ENCODE results near the gene SPOPL.

DNA sequence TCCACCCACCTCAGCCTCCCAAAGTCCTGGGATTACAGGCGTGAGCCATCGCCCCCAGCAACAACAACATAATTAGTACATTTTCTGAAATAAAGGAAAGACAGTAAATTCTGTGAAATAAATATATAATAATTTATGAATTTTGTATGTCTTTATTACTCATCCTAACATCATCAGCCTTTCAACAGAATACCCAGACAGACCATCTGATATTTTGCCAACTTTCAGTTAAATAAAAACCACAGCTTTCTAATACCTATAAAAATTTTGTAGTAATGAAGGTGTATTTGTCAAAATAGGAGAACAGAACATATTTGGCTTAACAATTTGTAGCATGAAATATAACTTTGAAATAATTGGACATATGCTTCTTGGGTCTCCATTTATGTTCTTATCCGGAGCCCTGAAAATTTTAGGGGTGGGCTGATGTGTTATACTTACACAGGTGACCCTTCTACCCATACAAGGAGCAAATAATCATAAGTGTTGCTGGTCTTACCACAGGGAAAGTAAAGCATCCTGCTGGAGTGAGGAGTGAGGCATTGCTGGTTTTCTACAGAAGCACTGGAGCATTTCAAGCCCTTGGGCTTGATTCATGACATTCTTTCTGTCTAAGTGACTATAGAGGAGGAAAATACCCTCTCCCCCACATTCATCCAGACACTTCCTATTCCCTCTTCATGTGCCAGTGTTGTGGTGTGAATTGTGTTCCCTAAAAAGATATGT is 99.3 kb downstream of the SPOPL start:
- no peak for TF ChIP-seq EZH2phosphoT487 (IDR thresholded peaks at IDR 0.05; ENCODE audit: borderline replicate concordance, low read depth)
- no peak for TF ChIP-seq POLR2AphosphoS5 (IDR thresholded peaks at IDR 0.05; ENCODE audit: low read depth, low read length)
- TF ChIP-seq, protein P1, sequence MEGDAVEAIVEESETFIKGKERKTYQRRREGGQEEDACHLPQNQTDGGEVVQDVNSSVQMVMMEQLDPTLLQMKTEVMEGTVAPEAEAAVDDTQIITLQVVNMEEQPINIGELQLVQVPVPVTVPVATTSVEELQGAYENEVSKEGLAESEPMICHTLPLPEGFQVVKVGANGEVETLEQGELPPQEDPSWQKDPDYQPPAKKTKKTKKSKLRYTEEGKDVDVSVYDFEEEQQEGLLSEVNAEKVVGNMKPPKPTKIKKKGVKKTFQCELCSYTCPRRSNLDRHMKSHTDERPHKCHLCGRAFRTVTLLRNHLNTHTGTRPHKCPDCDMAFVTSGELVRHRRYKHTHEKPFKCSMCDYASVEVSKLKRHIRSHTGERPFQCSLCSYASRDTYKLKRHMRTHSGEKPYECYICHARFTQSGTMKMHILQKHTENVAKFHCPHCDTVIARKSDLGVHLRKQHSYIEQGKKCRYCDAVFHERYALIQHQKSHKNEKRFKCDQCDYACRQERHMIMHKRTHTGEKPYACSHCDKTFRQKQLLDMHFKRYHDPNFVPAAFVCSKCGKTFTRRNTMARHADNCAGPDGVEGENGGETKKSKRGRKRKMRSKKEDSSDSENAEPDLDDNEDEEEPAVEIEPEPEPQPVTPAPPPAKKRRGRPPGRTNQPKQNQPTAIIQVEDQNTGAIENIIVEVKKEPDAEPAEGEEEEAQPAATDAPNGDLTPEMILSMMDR (IDR thresholded peaks at IDR 0.05) = no peak
- no peak for TF ChIP-seq TEAD4 (IDR thresholded peaks at IDR 0.05; ENCODE audit: borderline replicate concordance, insufficient read depth)
- TF ChIP-seq IRF3 (IDR thresholded peaks at IDR 0.05; ENCODE audit: low read depth, low read length) = no peak
- TF ChIP-seq FOXM1 (IDR thresholded peaks at IDR 0.05; ENCODE audit: low read depth) = no peak
- TF ChIP-seq EP300 (IDR thresholded peaks at IDR 0.05; ENCODE audit: borderline replicate concordance in 1 of 2, low read depth in 1 of 2, low read length in 1 of 2) = no peak
- TF ChIP-seq JUND (IDR thresholded peaks at IDR 0.05) = no peak
- no peak for TF ChIP-seq SIN3A (IDR thresholded peaks at IDR 0.05; ENCODE audit: borderline replicate concordance, low read depth, low read length)
- TF ChIP-seq SMC3 (IDR thresholded peaks at IDR 0.05; ENCODE audit: low read depth, low read length) = no peak
- TF ChIP-seq CHD2 (IDR thresholded peaks at IDR 0.05; ENCODE audit: low read length, partially characterized antibody) = no peak
- no peak for TF ChIP-seq TAF1 (IDR thresholded peaks at IDR 0.05; ENCODE audit: borderline replicate concordance, low read depth, low read length)

Measured in SK-N-SH (cell line).